ENCODE measurements around the gene N4BP2L1.

- TF ChIP-seq CTCF (IDR thresholded peaks at IDR 0.05; ENCODE audit: low read depth, low read length): no peak
- TF ChIP-seq POLR2A (IDR thresholded peaks at IDR 0.05; ENCODE audit: extremely low read depth, insufficient read length): no peak
- TF ChIP-seq MYC (IDR thresholded peaks at IDR 0.05; ENCODE audit: low read depth, low read length): no peak
- TF ChIP-seq MAX (IDR thresholded peaks at IDR 0.05; ENCODE audit: low read depth, low read length): no peak
Observed at GRCh38 chr13:32476021-32476731, 48.2 kb upstream of the N4BP2L1 start.
